Activated CD8-positive, alpha-beta T cell treated with anti-CD3 and anti-CD28 coated beads, Interleukin-2, amount 10 ng/mL, durations not matched to agents 7 days and 5 days (primary cell): Measurements from ENCODE around the gene FMNL1. TPM values are rescaled to one million over a fixed set of nuclear protein-coding genes. Genes with fewer than 3 reads are reported as not detected.

Experiments used
- ATAC-seq: fragments of 150-1000 bp; cut with Tn5 transposase; one replicate; pipeline ENCODE4 v1.10.0; 2021; ENCODE audit warnings: moderate library complexity
- CTCF ChIA-PET: fragments of 350-600 bp; sonication (Branson Sonifier 250); formaldehyde crosslinking; loops from one replicate; lab custom pipeline; 2021; ENCODE audit warnings: antibody characterized with exemption; lab: Charles Lee
- POLR2A ChIA-PET: fragments of 350-600 bp; sonication (Branson Sonifier 250); formaldehyde crosslinking; loops from one replicate; lab custom pipeline; 2021; ENCODE audit warnings: antibody characterized with exemption; lab: Charles Lee
- DNase-seq: peaks from one replicate; pipeline ENCODE4 v3.0.0-alpha.2; 2020
- H3K27ac Mint-ChIP-seq: one replicate; pipeline ENCODE4 v1.8.0; 2021; ENCODE audit warnings: mild to moderate bottlenecking, mixed read lengths
- H3K27me3 Mint-ChIP-seq: one replicate; pipeline ENCODE4 v1.8.0; 2021; ENCODE audit warnings: low read depth, mixed read lengths
- H3K36me3 Mint-ChIP-seq: one replicate; pipeline ENCODE4 v1.8.0; 2021; ENCODE audit warnings: low read depth, mixed read lengths
- H3K4me1 Mint-ChIP-seq: one replicate; pipeline ENCODE4 v1.8.0; 2021; ENCODE audit warnings: low read depth, mixed read lengths
- H3K4me3 Mint-ChIP-seq: one replicate; pipeline ENCODE4 v1.8.0; 2021; ENCODE audit warnings: mild to moderate bottlenecking, mixed read lengths
- H3K9me3 Mint-ChIP-seq: one replicate; pipeline ENCODE4 v1.8.0; 2022; ENCODE audit warnings: mixed read lengths; ENCODE audit not compliant: insufficient read depth
- total RNA-seq, 2 experiments: library from RNA; stranded (reverse); gene quantifications; one replicate each; pipeline ENCODE4 v1.2.3, GENCODE V29; 2021

Gene FMNL1
- total RNA-seq, 2 experiments from 2014 or later, result 375 to 395 TPM

DNA sequence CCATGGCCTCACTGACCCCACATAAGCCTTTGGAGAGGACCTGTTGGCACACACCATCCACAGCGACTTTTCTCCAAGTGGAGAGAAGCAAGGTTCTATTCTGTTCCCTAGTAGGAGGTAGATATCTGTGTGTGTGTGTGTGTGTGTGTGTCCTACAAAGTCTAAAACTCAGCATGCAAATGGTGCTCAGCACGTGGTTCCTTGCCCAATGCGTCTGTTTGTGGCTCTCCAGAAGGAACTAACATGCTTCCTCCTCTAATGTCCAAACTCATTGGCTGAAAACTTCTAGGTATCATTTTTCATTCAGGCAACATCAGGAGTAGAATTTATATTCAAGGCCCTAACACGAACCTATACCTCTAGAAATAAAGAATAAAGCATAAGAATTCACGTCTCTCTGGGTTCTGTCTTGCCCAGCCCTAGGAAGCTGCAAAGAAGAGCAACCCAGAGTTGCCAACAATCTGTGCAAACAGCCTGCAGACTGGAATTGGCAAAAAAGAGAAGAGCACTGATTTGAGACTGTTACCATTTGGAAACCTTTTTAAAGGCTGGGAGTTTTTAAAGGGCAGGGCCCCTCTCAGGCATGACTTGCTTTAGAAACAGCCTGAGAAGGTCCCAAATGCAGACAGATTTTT is 69.6 kb downstream of the FMNL1 start:
- no peak for ATAC-seq
- CTCF ChIA-PET, result interaction anchor here (1.0 to 5.4 kb wide), 4 partner anchors 14 to 72 kb away, joined by 4 to 41 read pairs (median 5); partner anchors contain the start of gene MAP3K14
- POLR2A ChIA-PET, result interaction anchor here (1.0 kb wide), 1 partner anchor 25 kb away, joined by 3 read pairs; no protein-coding TSS in a partner anchor
- Mint-ChIP-seq H3K27me3 (no peaks in the 10 kb centered on the region), H3K9me3 (no peaks in the 10 kb centered on the region), H3K4me3 (no peak overlapping the region), H3K4me1 (peaks cover 67% of the 10 kb centered on the region), H3K27ac (peak overlapping the region; percentile 76), H3K36me3 (peaks cover 40% of the 10 kb centered on the region)
- no peak for DNase-seq

DNA sequence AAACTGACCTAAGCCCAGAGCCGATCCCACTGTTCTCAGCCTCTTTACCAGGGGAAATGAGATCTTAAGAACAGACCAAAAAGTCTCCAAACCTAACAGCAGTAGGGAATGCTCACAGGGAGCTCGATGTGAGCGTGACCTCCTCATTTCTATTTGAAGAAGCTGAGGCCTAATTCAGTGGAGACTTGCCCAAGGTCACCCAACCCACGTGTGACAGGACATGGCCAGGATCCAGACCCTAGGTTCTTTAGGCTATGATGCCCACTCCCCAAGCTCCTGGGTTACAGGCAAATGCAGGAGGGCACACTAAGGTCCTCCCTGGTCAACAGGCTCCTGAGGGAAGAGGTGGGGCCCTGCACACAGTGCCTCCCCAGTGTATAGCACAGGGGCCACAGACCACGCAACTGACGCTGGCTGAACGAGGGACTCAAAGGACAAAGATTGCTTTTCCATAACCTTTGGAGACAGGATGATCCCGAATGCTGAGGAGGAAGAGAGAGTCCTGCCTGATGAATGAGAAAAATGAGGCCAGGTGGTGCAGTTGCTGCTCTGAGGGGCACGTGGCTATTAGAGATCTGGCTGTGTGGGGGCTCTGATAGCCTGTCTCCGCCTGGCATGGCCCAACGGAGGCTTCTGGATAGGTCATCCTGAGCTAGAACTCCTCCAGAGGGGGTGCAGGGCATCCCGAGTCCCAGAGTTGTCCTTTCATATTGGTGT is 71.2 kb downstream of the FMNL1 start:
- DNase-seq (no peak), ATAC-seq (no peak)
- CTCF ChIA-PET, result interaction anchor here (0.9 to 5.4 kb wide), 6 partner anchors 15 to 94 kb away, joined by 4 to 41 read pairs (median 4); partner anchors contain the start of gene MAP3K14
- Mint-ChIP-seq H3K4me3 (no peak overlapping the region), H3K36me3 (peaks cover 48% of the 10 kb centered on the region), H3K9me3 (no peaks in the 10 kb centered on the region), H3K27me3 (no peaks in the 10 kb centered on the region), H3K4me1 (peaks cover 81% of the 10 kb centered on the region), H3K27ac (peak overlapping the region; percentile 67)
- POLR2A ChIA-PET, result interaction anchor here (2.1 to 4.1 kb wide), 2 partner anchors 18 to 24 kb away, joined by 13 to 20 read pairs; partner anchors contain the start of gene MAP3K14

DNA sequence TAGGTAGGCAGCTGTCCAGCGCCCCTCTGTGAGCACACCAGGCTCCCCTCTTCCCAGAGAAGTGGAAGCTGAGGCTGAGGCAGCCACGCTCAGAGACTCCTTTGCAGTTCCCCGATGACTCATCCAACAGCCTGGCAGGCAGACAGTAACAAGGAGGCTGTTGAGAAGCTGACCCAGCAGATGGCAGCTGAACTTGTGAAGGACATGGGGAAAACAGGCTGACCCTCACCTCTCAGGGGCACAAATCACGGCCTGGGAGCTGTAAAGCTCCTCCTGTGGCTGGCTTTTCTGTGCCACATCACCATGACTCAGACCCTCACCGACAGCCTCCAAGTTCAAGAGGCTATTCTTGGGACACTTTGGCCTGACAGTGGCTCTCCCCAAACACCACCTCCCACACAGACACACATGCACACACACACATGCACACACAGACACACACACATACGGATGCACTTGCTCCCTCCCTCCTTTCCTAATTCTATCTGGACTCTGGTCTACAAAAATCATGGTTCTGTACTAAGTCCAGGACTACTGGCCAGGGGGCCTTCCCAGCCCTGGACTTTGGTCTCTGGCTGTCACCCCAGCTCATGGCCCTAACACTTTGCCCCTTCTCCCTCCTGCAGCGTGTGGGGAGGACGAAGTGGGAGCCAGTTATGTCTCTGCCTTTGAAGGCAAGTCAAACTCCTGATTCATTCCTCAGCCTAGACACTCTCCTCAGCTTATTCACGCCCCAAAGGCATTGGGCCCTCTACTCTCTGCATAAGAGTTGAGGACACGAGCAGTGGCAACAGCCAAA is 71.9 kb downstream of the FMNL1 start:
- POLR2A ChIA-PET, result interaction anchor here (2.1 to 4.1 kb wide), 2 partner anchors 17 to 23 kb away, joined by 13 to 20 read pairs; partner anchors contain the start of gene MAP3K14
- Mint-ChIP-seq H3K4me1 (peaks cover 88% of the 10 kb centered on the region), H3K27me3 (no peaks in the 10 kb centered on the region), H3K9me3 (no peaks in the 10 kb centered on the region), H3K36me3 (peaks cover 54% of the 10 kb centered on the region), H3K4me3 (no peak overlapping the region), H3K27ac (peak overlapping the region; percentile 67)
- ATAC-seq, result no peak
- DNase-seq, result no peak
- CTCF ChIA-PET, result interaction anchor here (1.4 to 5.4 kb wide), 5 partner anchors 16 to 92 kb away, joined by 4 to 41 read pairs (median 4); no protein-coding TSS in a partner anchor

DNA sequence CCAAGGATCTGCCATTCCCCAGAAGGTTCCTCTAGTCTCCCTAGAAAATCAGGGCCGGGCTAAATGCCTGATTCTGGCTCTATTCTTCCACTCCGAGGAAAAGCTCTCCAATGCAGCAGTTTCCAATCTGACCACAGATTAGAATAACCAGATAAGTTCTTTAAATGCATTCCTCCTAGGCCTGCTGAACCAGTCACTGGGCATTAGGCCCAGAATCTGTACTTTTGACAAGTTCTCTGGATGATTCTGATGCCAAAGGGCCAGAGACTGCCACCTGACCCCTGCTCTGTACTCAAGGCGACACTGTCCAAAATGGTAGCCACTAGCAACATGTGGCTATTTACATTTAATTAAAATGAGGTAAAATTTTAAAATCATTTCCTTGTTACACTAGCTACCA is 72.8 kb downstream of the FMNL1 start:
- ChIA-PET POLR2A (interaction anchor here (0.6 to 4.1 kb wide), 2 partner anchors 22 to 125 kb away, joined by 3 to 20 read pairs; partner anchors contain the start of gene MAP3K14), CTCF (interaction anchor here (1.0 to 5.4 kb wide), 6 partner anchors 13 to 90 kb away, joined by 3 to 41 read pairs (median 6); no protein-coding TSS in a partner anchor)
- peak overlapping the region; percentile 17 for H3K27ac Mint-ChIP-seq
- no peaks in the 10 kb centered on the region for H3K9me3 Mint-ChIP-seq
- DNase-seq, result no peak
- H3K27me3 Mint-ChIP-seq, result no peaks in the 10 kb centered on the region
- H3K4me3 Mint-ChIP-seq, result no peak overlapping the region
- peaks cover 55% of the 10 kb centered on the region for H3K36me3 Mint-ChIP-seq
- H3K4me1 Mint-ChIP-seq, result peaks cover 92% of the 10 kb centered on the region
- no peak for ATAC-seq

DNA sequence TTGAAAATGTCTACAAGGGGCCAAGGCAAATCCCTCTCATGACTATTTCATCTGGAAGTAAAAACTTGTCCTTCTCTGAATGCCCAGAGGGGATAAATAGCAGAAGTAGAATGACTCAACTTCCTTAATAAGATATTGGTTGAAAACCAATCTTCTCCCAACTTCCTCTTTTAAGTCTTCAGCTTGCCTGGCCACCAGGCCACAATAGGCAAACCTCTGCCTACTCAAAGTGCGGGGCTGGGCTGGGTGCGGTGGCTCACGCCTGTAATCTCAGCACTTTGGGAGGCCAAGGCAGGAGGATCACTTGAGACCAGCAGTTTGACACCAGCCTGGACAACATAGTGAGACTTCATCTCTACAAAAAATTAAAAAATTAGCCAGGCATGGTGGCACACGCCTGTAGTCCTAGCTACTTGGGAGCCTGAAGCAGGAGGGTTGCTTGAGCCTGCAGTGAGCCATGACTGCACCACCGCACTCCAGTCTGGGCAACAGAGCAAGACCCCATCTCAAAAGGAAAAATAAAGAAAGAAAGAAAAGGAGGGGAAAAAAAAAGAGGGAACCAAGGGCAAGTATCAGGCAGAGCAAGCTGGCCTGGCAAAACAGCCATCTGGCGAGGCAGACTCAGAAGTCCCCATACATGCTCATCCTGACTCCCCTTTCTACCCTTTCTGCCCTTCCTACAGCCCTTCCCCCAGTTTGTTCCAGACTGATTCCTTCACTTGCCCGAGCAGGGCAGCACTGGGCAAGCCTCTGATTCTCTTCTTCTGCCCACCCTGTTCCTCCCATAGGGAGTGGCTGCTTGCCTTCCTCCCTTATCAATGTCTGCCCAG is 74.5 kb downstream of the FMNL1 start:
- Mint-ChIP-seq H3K36me3 (peaks cover 50% of the 10 kb centered on the region), H3K9me3 (no peaks in the 10 kb centered on the region), H3K27ac (peak overlapping the region; percentile 82), H3K27me3 (no peaks in the 10 kb centered on the region), H3K4me1 (peaks cover 90% of the 10 kb centered on the region), H3K4me3 (peak overlapping the region; percentile 7)
- DNase-seq, result no peak
- POLR2A ChIA-PET, result interaction anchor here (0.7 to 4.1 kb wide), 4 partner anchors 16 to 70 kb away, joined by 3 to 20 read pairs (median 6); partner anchors contain the start of gene MAP3K14
- ATAC-seq, result no peak
- CTCF ChIA-PET, result interaction anchor here (0.8 to 5.4 kb wide), 10 partner anchors 11 to 89 kb away, joined by 3 to 41 read pairs (median 4); no protein-coding TSS in a partner anchor

DNA sequence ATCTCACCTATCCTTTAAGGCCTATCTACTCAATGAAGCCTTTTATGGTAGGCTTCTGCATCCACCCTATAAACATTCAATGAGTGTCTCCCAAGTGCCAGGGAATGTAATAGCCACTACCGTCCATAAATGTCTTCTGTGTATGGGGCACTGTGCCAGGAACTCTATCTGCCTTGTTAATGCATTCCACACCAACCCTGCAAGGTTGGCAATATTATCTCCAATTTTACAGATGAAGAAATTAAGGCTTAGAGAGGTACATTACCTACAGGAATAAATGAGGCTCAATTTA is 75.1 kb downstream of the FMNL1 start:
- peaks cover 50% of the 10 kb centered on the region for H3K36me3 Mint-ChIP-seq
- ATAC-seq, result no peak
- peak overlapping the region; percentile 82 for H3K27ac Mint-ChIP-seq
- H3K27me3 Mint-ChIP-seq, result no peaks in the 10 kb centered on the region
- peaks cover 87% of the 10 kb centered on the region for H3K4me1 Mint-ChIP-seq
- CTCF ChIA-PET, result interaction anchor here (1.4 to 4.0 kb wide), 2 partner anchors 15 to 29 kb away, joined by 4 to 17 read pairs; no protein-coding TSS in a partner anchor
- POLR2A ChIA-PET, result interaction anchor here (1.9 to 4.1 kb wide), 2 partner anchors 16 to 20 kb away, joined by 9 to 20 read pairs; partner anchors contain the start of gene MAP3K14
- DNase-seq, result no peak
- H3K4me3 Mint-ChIP-seq, result no peak overlapping the region
- no peaks in the 10 kb centered on the region for H3K9me3 Mint-ChIP-seq

Other genes starting within 250 kb of the FMNL1 start
- 10 to 100 TPM; 32.9 to 33.7 TPM for gene DCAKD, start 170.3 kb upstream of the FMNL1 start, total RNA-seq
- 100 to 1,000 TPM; 125 to 143 TPM for gene NMT1, start 160.6 kb upstream of the FMNL1 start, total RNA-seq
- gene PLCD3, start 89.4 kb upstream of the FMNL1 start, total RNA-seq, result 1 to 10 TPM; 4.3 to 4.6 TPM
- gene ACBD4, start 86.2 kb upstream of the FMNL1 start, total RNA-seq, result 10 to 100 TPM in 1 of 2 experiments, 1 to 10 TPM in 1; 10.0 to 12.5 TPM
- gene HEXIM1, start 73.4 kb upstream of the FMNL1 start, total RNA-seq, result 10 to 100 TPM; 29.2 to 29.4 TPM
- 1 to 10 TPM; 7.8 to 8.8 TPM for gene HEXIM2, start 60.0 kb upstream of the FMNL1 start, total RNA-seq
- gene SPATA32, start 40.2 kb downstream of the FMNL1 start, total RNA-seq, result under 1 TPM; 0.52 to 0.55 TPM
- gene MAP3K14, start 95.1 kb downstream of the FMNL1 start, total RNA-seq, result 10 to 100 TPM; 17.5 to 23.8 TPM
- gene ARHGAP27, start 211.0 kb downstream of the FMNL1 start, total RNA-seq, result 100 to 1,000 TPM; 100 to 106 TPM